Chondrocyte (in vitro differentiated cells): ENCODE data around the gene TEPSIN. TPM values are rescaled to one million over a fixed set of nuclear protein-coding genes. Genes with fewer than 3 reads are reported as not detected.

Experiments
- DNase-seq: peaks from one replicate; pipeline ENCODE4 v3.0.0; 2021; ENCODE audit warnings: mixed read lengths, low spot score
- H3K27ac Mint-ChIP-seq: one replicate; pipeline ENCODE4 v1.8.0; 2021; ENCODE audit warnings: mild to moderate bottlenecking, moderate library complexity, mixed read lengths; ENCODE audit not compliant: unreplicated experiment
- H3K27me3 Mint-ChIP-seq: 2 replicates; pipeline ENCODE4 v1.8.0; 2021; ENCODE audit warnings: low read depth, mixed read lengths
- H3K36me3 Mint-ChIP-seq: 2 replicates; pipeline ENCODE4 v1.8.0; 2021; ENCODE audit warnings: low read depth, mixed read lengths
- H3K4me1 Mint-ChIP-seq: 2 replicates; pipeline ENCODE4 v1.8.0; 2021; ENCODE audit warnings: low read depth, mild to moderate bottlenecking, mixed read lengths
- H3K4me3 Mint-ChIP-seq: one replicate; pipeline ENCODE4 v1.8.0; 2021; ENCODE audit warnings: mild to moderate bottlenecking, moderate library complexity, mixed read lengths; ENCODE audit not compliant: unreplicated experiment
- H3K9me3 Mint-ChIP-seq: 2 replicates; pipeline ENCODE4 v1.8.0; 2021; ENCODE audit warnings: low read depth, mixed read lengths
- CTCF ChIP-seq: fragments of 200-600 bp; sonication (generic); IDR thresholded peaks from 2 replicates; pipeline ENCODE4 v1.5.0; 2021; ENCODE audit warnings: antibody characterized with exemption, mild to moderate bottlenecking, moderate library complexity
- total RNA-seq: library from RNA; stranded (reverse); gene quantifications from 3 replicates; pipeline ENCODE4 v1.2.1, GENCODE V29; 2021

TEPSIN gene
- total RNA-seq, 1 donor from 2014 or later: 27.1 TPM

- Mint-ChIP-seq H3K4me3 (no peak overlapping the region), H3K4me1 (no peaks in the 10 kb centered on the region), H3K27me3 (no peaks in the 10 kb centered on the region), H3K9me3 (no peaks in the 10 kb centered on the region), H3K36me3 (peaks cover 2% of the 10 kb centered on the region), H3K27ac (no peak overlapping the region)
- TF ChIP-seq CTCF: no peak
- DNase-seq: peak; percentile 86
These were observed 42.1 kb downstream of the TEPSIN start for GRCh38 chr17:81196505-81197408.

- TF ChIP-seq CTCF: no peak
These were observed 42.8 kb downstream of the TEPSIN start for GRCh38 chr17:81195941-81196495.

GRCh38 chr17:81194941-81195901, 43.6 kb downstream of the TEPSIN start:
- Mint-ChIP-seq H3K27ac (no peak overlapping the region), H3K4me1 (no peaks in the 10 kb centered on the region), H3K27me3 (no peaks in the 10 kb centered on the region), H3K36me3 (peaks cover 2% of the 10 kb centered on the region), H3K4me3 (no peak overlapping the region), H3K9me3 (no peaks in the 10 kb centered on the region)
- peak; percentile 93 for DNase-seq
- TF ChIP-seq CTCF: no peak

More at GRCh38 chr17:81195941-81196495, 42.8 kb downstream of the TEPSIN start:
- Mint-ChIP-seq H3K9me3 (no peaks in the 10 kb centered on the region), H3K4me3 (no peak overlapping the region), H3K27ac (no peak overlapping the region), H3K27me3 (no peaks in the 10 kb centered on the region), H3K36me3 (peaks cover 2% of the 10 kb centered on the region), H3K4me1 (no peaks in the 10 kb centered on the region)
- no peak for DNase-seq

GRCh38 chr17:81194225-81194760, 44.6 kb downstream of the TEPSIN start:
- no peak for TF ChIP-seq CTCF
- Mint-ChIP-seq H3K36me3 (peaks cover 2% of the 10 kb centered on the region), H3K27me3 (no peaks in the 10 kb centered on the region), H3K9me3 (no peaks in the 10 kb centered on the region), H3K4me3 (no peak overlapping the region), H3K27ac (no peak overlapping the region), H3K4me1 (no peaks in the 10 kb centered on the region)
- peak; percentile 88 for DNase-seq
